HG03558 (cell line): ENCODE measurements around the gene DIPK1A.

ENCODE experiments used
- ATAC-seq: cut with Tn5 transposase; IDR thresholded peaks from one replicate; pipeline ENCODE4 v1.9.1; 2021; ENCODE audit warnings: moderate number of reproducible peaks; ENCODE audit not compliant: unreplicated experiment; ENCODE audit errors: extremely low read depth

DIPK1A gene

DNA sequence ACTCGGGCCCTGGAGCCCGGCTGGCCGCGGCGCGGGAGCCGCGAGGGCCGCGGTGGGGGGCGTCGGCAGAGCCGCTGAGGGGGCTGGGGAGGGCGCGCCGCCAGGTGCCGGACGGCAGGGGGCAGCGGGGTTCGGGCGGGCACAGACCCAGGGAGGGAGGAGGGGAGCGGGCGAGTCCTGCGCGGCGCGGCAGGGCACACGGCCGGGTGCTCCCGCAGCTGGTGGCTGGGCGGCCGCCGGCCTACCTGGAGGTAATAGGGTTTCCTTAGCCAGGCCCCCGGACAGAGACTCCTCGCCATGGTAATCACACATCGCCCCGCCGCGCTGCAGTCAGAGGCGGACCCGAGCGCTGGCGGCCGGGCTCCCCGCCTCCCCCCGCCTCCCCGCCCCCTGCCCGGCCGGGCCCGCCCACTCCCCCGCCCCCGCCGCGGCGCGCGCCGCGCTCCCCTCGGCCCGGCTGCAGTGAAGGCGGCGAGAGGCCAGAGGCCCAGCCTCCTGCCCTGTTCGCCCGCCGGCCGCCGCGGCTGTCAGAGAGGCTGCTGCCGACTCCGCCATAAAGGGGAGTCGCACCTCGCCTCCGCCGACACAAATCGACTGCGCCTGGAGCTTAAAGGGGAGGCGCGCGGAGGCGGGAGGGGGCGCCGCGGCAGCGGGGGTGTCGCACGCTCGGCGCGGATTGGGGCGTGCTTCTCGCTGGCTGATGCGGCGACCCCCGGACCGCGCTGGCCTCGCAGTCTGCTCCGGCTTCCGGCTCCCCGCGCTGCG, at the start of gene DIPK1A:
DIPK1A (minus strand) TSS at position 332 of the 765 bp plus-strand sequence; CDS start at position 299, 33 bp downstream.
- ATAC-seq: peak; percentile 20

DNA sequence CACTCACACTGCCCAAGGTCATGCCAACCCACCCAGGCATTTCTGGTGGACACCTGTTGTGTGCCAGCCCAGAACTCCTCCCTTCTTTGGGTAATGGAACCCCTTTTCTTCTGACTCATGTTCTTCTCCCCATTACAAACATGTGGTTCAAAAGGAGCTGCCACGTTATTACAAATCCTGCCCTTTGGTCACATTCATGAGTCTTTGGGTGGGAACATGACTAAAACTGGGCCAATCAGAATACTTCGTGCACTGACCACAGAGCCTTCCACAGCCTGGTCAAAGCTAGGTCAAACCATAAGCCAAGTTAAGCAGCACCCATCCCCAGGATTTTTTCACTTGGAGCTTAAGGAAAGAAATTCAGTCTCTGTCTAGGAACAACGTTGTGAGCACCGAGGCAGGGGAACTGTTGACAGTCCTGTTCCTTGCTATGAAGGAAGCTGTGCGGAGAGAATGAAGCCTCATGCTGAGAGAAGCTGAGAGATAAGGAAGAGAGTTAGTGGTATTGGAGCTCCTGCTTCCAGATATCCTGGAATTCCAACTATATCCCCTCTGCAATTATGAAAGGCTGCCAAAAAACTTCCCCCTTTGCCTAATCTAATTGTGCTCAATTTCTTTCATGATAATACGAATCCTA, 46.8 kb upstream of the DIPK1A start:
- ATAC-seq: no peak

DNA sequence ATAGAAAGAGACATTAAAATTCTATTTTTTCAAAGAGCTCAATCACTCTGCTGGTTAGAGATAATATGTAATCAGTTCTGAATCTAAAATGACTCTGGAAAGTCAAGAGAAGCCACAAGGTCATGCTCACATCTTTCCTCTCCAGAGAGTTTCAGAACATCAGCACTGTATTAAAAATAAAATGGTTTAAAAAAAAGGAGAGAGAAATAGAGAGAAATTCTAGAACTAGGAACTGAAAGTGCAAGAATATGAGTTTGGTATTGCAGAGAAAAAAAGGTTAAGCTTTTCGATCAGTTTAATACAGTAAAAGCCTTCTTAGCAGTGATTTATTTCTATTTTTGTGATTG, 44.0 kb upstream of the DIPK1A start:
- ATAC-seq: no peak

DNA sequence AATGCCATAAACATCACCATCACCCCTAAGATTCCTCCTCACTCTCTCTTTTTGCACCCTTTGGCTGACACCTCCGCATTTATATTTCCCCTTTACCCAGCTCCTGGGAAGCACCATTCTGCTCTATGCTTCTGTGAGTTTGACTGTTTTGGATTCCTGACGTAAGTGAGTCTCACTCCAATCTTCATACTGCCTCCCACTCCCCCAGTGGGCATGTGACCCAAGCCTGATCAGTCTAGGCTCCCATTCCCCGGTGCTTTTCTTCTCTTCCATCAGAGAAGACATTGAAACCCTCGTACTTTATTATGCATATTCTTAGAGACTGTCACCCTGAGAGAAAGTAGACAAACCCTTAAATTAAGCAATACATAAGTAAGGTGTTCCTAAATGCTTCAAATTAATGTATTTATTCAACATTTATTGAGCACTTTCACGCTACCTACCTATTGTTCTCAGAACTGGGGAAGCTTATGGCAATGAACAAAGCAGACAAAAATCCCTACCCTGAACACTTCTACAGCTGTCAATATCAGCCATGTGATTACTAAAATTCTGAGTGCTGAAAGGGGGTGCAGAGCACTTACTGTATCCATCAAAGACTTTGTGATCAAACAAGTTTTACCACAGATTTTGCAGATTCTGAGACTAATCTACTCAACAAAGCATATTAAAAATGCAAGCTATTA, 43.4 kb upstream of the DIPK1A start:
- no peak for ATAC-seq

DNA sequence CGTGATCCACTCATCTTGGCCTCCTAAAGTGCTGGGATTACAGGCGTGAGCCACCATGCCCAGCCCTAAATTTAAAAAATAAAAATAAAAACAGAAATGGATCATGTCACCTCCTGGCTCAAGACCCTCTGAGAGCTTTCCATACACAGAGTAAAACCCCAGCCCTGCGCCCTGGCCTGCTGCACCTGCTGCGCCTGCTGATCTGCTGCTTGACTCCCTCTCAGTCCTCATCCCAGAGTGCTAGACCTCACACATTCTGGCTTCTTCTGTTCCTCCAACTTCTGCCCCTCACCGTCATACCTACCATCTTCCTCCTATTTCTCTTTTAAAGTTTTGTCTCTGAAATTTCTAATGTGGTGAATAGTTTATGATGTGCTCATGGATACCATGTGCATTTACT, 42.7 kb upstream of the DIPK1A start:
- ATAC-seq: no peak

DNA sequence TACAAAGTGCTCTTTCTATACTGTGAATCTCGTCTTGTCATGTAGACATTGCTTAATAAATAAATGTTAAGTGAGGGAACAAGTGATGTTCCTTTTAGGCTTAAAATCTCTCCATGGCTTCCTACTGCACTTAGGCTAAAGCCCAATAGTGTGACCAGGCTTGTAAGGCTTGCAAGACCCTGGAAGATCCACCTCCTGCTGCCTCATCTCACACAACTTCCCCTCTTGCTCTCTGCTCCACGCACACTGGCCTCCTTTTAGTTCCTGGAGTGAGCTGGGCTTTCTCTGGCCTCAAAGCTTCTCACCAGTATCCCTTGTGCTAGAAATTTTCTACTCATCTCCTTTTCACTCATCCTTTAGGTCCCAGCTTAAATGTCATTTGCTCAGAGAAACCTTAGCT, 41.5 kb upstream of the DIPK1A start:
- ATAC-seq: no peak

DNA sequence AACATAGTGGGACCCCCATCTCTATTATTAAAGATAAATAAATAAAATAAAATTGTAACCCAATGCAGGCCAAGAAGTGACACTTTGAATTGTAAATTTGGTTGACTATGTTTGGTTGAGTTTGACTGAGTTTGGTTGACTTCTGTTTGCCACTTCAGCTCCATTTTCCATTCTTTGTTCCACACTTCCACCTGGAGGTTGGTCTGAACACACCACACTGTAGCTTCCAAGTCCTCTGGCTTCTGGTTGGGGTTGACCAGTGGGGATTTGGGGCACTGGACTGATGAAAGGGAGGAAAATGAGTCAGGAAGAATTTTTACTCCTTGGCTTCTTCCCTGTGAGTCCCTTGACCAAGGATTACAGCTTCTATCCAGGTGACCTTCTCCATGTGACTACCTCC, 40.6 kb upstream of the DIPK1A start:
- no peak for ATAC-seq

DNA sequence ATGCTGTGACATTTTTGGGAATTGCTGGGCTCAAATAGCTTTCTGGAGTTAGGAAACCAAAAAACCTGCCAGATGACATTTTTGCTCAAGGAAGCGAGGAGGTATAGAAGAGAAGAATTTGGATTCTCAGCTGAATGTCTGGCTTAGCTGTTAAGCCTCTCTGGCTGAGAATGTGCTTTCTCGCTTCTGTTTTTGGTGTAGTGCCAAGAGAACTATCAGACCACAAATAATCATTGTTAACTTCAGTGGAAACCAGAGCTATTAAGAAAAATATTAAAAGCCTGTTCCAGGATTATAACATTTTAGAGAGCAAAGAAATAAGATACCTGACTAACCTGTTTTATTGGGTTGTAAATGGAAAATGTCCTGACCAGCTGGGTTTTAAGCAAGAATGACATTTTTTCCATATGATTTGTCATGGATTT, 39.5 kb upstream of the DIPK1A start:
- ATAC-seq: no peak

DNA sequence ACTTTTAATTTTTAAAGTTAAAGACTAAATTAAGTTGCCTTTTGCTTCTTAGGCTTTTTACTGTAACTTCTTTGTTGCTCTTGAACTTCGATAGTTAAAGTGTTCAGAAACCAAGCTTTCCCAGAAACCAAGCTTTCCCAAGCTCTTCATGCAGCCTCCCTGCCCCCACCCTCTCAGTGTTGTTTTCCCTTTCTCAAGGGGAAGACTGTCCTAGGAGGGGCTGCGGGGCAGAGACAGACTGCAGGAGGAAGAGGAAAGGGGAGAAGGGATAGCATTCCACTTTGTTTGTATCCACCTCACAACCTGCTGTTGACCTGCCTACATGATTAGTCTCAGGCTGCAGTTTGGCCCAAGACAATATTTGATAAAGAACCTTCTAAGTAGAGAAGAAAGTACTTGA, 39.0 kb upstream of the DIPK1A start:
- ATAC-seq: no peak

DNA sequence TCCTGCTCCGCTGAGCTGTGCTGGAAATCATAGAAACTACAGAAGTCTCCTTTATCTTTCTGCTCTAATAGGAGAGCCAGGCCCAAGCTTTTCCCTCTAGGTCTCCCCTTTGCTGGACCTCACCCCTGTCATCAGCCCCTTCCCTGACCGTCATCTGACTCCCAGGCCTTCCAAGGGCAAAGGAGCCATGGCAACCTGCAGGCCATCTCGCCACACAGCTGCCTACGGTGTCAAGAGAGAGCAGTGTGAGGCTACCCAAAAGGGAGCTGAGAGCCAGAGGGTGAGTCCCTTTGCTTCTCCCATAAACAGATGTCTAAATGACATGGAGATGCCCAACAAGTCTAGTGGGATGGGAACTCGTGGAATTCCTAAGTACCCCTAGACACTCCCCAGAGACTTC, 37.6 kb upstream of the DIPK1A start:
- ATAC-seq: no peak

DNA sequence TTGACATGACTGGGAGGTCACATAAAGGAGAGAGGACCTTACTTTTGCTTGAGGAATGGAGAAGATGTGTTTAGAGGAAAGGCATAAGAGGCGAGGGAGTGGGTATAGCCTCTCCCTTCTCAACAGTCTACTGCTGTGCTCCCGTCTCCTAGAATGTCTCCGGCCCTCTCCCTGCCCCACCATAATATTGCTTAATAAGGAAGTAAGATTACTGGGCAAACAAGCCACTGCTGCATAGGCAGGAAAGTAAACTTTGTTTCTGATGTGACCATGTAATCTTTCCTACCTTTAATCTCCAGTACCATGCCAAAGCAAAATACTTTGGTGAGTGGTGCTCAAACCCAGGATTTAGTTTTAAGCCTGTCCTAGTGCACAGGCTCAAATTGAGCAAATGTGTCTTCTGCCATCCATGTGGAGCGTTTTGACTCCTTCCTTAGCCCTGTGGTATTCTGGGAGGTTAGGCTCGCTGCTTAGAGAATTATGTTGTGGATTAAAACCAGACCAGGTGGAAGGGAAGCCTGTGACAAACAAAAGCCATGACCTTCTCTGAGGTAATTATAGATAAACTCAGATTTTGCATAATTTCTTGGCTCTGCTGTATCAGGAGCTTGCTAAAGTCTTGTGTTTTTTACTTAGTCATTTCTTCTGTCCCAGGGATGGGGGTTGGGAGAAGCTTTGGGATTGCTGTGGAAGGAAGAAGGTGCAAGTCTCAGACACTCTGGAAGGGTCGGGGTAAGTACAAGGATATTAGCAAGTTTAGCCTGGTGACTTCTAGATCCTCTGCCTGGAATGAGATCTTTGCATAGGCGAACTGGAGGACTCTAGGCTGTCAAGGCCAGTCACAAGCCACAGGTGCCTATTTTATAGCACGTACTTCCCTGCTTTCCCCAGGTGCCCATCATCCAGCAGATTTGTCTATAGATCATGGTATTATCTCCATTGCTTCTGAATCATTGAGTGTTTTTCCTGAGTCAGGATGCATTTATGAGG, 34.5 kb upstream of the DIPK1A start:
- no peak for ATAC-seq

DNA sequence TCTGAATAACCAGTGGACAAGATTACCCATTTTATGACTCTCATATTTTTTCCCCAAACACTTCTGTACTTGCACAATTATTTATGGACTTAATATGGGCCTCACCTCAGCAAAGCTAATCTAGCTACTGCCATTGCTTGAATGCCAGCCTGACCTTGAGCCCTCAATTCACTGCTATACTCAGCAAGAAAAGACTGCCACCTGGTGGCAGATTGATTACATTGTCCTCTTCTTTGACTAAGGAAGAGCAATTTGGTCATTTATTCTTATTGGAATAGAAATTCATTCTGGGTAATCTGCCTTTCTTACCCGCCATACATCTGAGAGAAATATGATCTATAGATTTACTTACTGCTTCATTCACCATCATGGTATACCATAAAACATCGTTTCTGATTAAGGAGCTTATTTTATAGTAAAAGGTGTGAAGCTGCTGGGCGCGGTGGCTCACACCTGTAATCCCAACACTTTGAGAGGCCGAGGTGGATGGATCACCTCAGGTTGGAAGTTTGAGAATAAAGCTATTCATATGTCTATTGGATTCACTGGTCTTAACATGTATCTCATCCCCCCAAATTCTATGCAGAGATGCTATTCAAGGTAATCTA, 32.9 kb upstream of the DIPK1A start:
- peak; percentile 76 for ATAC-seq

DNA sequence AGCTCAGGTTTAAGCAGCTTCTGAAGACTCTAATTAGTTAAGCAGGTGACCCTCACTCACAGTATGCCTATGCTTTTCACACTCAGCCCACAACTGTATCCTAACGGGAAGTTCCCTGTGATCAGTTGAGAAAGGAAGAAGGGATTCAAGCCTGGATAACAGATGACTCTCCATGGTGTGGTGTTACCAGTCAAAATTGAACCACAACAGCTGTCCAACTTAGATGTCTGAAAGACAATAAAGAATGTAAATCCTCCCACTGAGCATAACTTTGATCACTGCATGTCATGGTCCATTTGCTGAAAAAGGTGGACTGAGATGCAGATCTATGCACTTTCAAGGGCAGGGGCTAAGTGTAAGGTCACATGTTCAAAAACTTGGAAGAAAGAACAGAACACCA, 32.3 kb upstream of the DIPK1A start:
- ATAC-seq: no peak

DNA sequence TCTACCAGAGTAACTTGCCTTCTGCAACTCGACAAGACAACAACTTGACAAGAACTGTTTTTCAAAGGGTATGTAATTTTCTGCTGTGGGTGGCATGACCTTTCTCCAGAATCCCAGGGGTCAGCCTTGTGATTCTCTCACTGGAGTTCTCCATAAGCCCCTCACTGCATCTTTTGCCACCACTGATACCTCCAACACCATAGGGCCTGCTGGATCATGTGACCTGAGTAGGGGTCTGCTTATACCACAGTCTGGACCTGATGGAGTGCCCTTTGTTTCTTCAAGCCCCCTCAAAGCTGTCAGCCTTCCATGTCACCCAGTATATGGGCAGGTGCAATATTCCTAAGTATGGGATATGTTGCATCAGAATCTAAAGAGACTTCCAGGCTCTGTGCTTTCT, 31.6 kb upstream of the DIPK1A start:
- no peak for ATAC-seq

DNA sequence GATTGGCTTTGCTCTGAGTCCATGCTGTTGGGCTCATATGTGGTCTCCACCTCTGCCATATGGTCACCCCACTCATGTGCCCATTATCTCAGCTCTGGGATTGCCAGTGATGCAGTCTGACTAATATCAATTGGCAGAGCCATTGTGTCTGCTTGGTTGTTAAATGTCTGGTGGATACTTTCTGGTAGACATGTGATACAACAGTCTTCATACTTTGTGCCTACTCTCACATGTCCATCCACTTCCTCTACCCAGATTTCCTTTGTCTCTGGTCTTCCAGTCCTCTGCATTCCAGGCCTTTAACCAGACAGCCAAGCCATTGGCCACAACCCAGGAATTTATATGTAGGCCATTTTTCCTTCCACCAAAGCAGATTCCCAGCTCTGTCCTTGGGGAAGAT, 30.8 kb upstream of the DIPK1A start:
- no peak for ATAC-seq

DNA sequence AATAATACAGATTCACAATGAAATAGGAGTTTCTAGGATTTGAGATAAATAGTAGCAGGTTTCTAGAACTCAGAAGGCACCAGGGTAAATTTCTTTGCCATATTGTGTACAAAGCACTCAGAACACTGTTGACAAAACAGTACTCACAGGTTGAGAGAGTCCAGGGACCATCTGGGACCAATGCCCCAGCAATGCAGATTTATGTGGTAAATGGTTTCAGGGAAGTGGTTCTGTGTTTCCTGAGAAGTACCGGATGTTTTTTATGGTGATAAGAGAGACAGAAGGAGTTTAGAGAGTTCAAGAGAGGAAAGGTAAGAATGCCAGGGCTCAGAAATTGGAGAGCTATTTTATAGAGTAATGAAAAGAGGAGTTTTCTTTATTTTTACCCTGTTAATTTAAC, 29.6 kb upstream of the DIPK1A start:
- ATAC-seq: no peak

DNA sequence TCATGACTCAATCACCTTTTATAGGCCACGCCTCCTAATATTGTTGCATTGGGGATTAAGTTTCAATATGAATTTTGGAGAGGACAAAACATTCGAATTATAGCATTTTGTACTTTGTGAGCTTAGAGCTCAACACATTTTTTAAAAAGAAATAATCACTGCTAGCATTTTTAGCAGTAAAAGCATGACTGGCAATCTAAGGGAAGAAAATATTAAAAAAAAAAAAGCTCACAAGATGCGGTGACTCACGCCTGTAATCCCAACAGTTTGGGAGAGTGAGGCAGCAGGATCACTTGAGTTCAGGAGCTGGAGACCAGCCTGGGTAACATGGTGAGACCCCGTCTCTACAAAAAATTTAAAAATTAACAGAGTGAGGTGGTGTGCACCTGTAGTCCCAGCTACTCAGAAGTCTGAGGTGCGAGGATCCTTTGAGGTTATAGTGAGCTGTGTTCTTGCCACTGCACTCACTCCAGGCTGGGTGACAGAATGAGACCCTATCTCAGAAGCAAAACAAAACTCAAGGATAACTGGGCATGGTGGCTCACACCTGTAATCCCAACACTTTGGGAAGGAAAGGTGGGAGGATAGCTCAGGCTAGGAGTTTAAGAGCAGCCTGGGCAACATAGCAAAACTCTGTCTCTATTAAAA, 28.8 kb upstream of the DIPK1A start:
- ATAC-seq: no peak

DNA sequence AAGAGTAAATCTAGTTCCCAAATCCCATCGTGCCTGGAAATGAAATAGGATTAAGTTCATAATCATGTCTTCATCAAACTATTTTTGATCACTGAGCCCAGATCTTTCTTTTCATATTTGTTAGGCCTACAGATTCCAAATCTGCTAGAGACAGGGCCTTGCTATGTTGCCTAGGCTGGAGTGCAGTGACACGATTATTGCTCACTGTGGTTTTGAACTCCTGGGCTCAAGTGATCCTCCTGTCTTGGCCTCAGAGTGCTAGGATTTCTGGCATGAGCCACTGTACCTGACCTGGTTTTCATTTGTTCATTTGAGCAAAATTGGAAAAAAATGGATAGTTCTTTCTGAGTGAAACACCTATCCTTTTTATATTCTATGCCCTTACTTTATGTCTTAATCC, 28.0 kb upstream of the DIPK1A start:
- no peak for ATAC-seq

DNA sequence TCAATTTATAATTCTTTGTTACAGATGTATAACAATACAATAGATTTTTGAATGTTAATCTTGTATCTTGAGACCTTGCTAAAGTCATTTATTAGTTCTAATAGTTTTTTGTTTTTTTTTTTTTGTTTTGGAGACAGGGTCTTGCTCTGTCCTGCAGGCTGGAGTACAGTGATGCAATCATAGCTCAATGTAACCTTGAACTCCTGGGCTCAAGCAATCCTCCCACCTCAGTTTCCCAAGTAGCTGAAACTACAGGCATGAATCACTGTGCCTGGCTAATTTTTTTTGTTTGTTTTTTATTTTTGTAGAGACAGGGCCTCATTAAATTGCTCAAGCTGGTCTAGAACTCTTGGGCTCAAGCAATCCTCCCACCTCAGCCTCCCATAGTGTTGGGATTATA, 26.2 kb upstream of the DIPK1A start:
- no peak for ATAC-seq

DNA sequence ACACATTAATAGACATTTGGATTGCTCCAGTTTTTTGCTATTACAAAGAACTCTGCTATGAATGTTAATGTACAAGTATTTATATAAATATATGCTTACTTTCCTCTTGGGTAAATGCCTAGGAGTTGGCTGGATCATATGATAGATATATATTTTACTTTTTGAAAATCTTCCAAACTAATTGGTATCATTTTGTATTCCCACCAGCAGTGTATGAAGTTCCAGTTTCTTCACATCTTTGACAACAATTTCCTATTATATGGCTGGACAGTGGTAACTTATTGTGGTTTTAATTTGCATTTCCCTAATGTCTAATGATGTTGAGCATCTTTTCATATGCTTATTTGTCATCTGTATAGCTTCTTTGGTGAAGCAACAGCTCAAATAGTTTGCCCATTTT, 23.8 kb upstream of the DIPK1A start:
- ATAC-seq: no peak
